ENCODE data around the gene MS4A8. TPM values are rescaled to one million over a fixed set of nuclear protein-coding genes. Genes with fewer than 3 reads are reported as not detected.

Gene MS4A8
- total and polyA plus RNA-seq, 2 of the 4 experiments (the other 2 are of a cell fraction), result not detected

GRCh38 chr11:60748225-60748624, 48.8 kb downstream of the MS4A8 start:
- CTCF ChIA-PET, result no interaction called here
- WGBS, 2 experiments (ENCODE audit: extremely low coverage in 2 of 2, insufficient read length in 1 of 2), result 93% methylated on average over 3 of the region's 17 CpGs; no CpG with 5 or more reads in 1 of the 2 experiments
- no peak overlapping the region for H3K27ac ChIP-seq (ENCODE audit: insufficient read depth, low read length)
- no peak overlapping the region for H3K56ac ChIP-seq (ENCODE audit: extremely low read depth, insufficient read depth, low read length)
- no peaks in the 10 kb centered on the region for H3K4me1 ChIP-seq (ENCODE audit: control insufficient read depth, insufficient read depth, low read length)
- H2AK9ac ChIP-seq (replicated peaks; ENCODE audit: low read depth, low read length, poor library complexity), result no peak overlapping the region
- no peak overlapping the region for H2BK5ac ChIP-seq (ENCODE audit: low read depth, low read length, poor library complexity, severe bottlenecking)
- no peaks in the 10 kb centered on the region for H3K36me3 ChIP-seq (ENCODE audit: control insufficient read depth, insufficient read depth, low read length)
- no peak for TF ChIP-seq RAD21 (IDR thresholded peaks at IDR 0.05; ENCODE audit: low read length)
- TF ChIP-seq MAFK (IDR thresholded peaks at IDR 0.05; ENCODE audit: low read depth, low read length), result no peak
- TF ChIP-seq FOS (IDR thresholded peaks at IDR 0.05; ENCODE audit: low read depth, low read length), result no peak
- TF ChIP-seq RCOR1 (IDR thresholded peaks at IDR 0.05; ENCODE audit: insufficient replicate concordance, low read length), result no peak
- TF ChIP-seq NFE2L2 (IDR thresholded peaks at IDR 0.05; ENCODE audit: low read depth, low read length), result no peak
- no peak for TF ChIP-seq CEBPB (IDR thresholded peaks at IDR 0.05; ENCODE audit: low read depth, low read length)
- TF ChIP-seq USF2 (IDR thresholded peaks at IDR 0.05; ENCODE audit: low read depth, low read length), result no peak
- TF ChIP-seq RFX5 (IDR thresholded peaks at IDR 0.05; ENCODE audit: low read depth, low read length), result no peak
- TF ChIP-seq BHLHE40 (IDR thresholded peaks at IDR 0.05; ENCODE audit: low read depth, low read length), result no peak
- no peak for TF ChIP-seq SMC3 (IDR thresholded peaks at IDR 0.05; ENCODE audit: low read depth, low read length)
- TF ChIP-seq CHD1 (IDR thresholded peaks at IDR 0.05; ENCODE audit: low read depth, low read length), result no peak
- TF ChIP-seq MAZ (IDR thresholded peaks at IDR 0.05; ENCODE audit: borderline replicate concordance, low read depth, low read length), result no peak
- no peak for TF ChIP-seq POLR2A (IDR thresholded peaks at IDR 0.05; ENCODE audit: low read depth, low read length)
- TF ChIP-seq MXI1 (IDR thresholded peaks at IDR 0.05; ENCODE audit: borderline replicate concordance, low read depth, low read length), result no peak
- no peak for TF ChIP-seq ELK1 (IDR thresholded peaks at IDR 0.05; ENCODE audit: borderline replicate concordance, low read depth, low read length)
- no peak for TF ChIP-seq CTCF (conservative IDR thresholded peaks at IDR 0.05; ENCODE audit: low read depth, low read length)
- no peak overlapping the region for H3K18ac ChIP-seq (ENCODE audit: low read depth, low read length)
- H3K4ac ChIP-seq (ENCODE audit: low read depth, low read length), result no peak overlapping the region
- no peaks in the 10 kb centered on the region for H3K79me1 ChIP-seq (ENCODE audit: low read depth in 1 of 2, low read length in 2 of 2)
- no TSS peak for BruUV-seq (replicated peaks)
- dilution Hi-C loops (cut with HindIII; ENCODE audit: low sequenced_read_pairs, unreplicated experiment) (no loop called here), in situ Hi-C loops (cut with MboI; ENCODE audit: low sequenced_read_pairs) (no loop called here), intact Hi-C loops (cut with micrococcal nuclease) (no loop called here)
- no peak overlapping the region for H3K4me2 ChIP-seq (ENCODE audit: low read depth, low read length)
- no peak overlapping the region for H4K91ac ChIP-seq (ENCODE audit: insufficient read depth, low read depth, low read length)
- H3K9ac ChIP-seq (ENCODE audit: low read depth, low read length), result no peak overlapping the region
- ATAC-seq (ENCODE audit: low read depth) (no peak), DNase-seq (no peak)
- no peak overlapping the region for H2BK15ac ChIP-seq (ENCODE audit: low read depth, low read length)
- H2BK120ac ChIP-seq (ENCODE audit: low read depth, low read length), result no peak overlapping the region
- H2AK5ac ChIP-seq (ENCODE audit: low read depth, low read length), result no peak overlapping the region
- no peaks in the 10 kb centered on the region for H3K9me1 ChIP-seq (ENCODE audit: insufficient read depth, low read length)
- no peaks in the 10 kb centered on the region for H3K27me3 ChIP-seq (ENCODE audit: control insufficient read depth, insufficient read depth, low read length)
- no peaks in the 10 kb centered on the region for H4K20me1 ChIP-seq (ENCODE audit: insufficient read depth, low read length)
- H3K23ac ChIP-seq (ENCODE audit: low read depth, low read length), result no peak overlapping the region
- H4K8ac ChIP-seq (ENCODE audit: low read depth in 2 of 2, low read length in 2 of 2), result no peak overlapping the region
- no peak overlapping the region for H3K14ac ChIP-seq (replicated peaks; ENCODE audit: low read depth, low read length)
- H3K9me3 ChIP-seq (ENCODE audit: control insufficient read depth, insufficient read depth, low read length), result 0 out of 2 replicates have a peak, but pooled peaks cover 2% of the 10 kb centered on the region
- POLR2A ChIA-PET (ENCODE audit: unreplicated experiment), result no interaction called here
- no peak overlapping the region for H4K5ac ChIP-seq (ENCODE audit: low read depth, low read length)
- no peak overlapping the region for H2AFZ ChIP-seq (replicated peaks; ENCODE audit: low read length, poor library complexity)
- H3K4me3 ChIP-seq (ENCODE audit: insufficient read depth, low read depth, low read length), result no peak overlapping the region
- no peak overlapping the region for H2BK20ac ChIP-seq (ENCODE audit: low read depth, low read length)

Data from IMR-90 (cell line).